Subcutaneous adipose tissue (tissue), 4 donors: ENCODE data around the gene BLTP3A. TPM values are rescaled to one million over a fixed set of nuclear protein-coding genes. Genes with fewer than 3 reads are reported as not detected.

Experiments
- CTCF ChIP-seq: fragments of 450-650 bp; IDR thresholded peaks from one replicate; pipeline ENCODE4 v1.5.1; 2016; ENCODE audit warnings: low read depth, mild to moderate bottlenecking, control low read depth, antibody characterized with exemption, moderate library complexity
- small RNA-seq: library from RNA; depleted of rRNA; stranded (forward); fragments of <200 nt; gene quantifications from one replicate; pipeline ENCODE3, GENCODE V24; 2016
- total RNA-seq, 4 donors: library from RNA; depleted of rRNA; stranded (reverse); fragments of >200 nt; gene quantifications; one replicate each; pipeline ENCODE4 v1.1.0, GENCODE V29; 2016

The BLTP3A gene
- total RNA-seq, 4 donors from 2014 or later: 12.1 to 21.7 (median 17.5) TPM

- TF ChIP-seq CTCF: no peak
These were observed 45.6 kb downstream of the BLTP3A start for GRCh38 chr6:34837528-34837927.

- no peak for TF ChIP-seq CTCF
These were observed 47.9 kb downstream of the BLTP3A start for GRCh38 chr6:34839666-34840352.

Small RNA genes lying within 50 kb of the gene (small RNA-seq; reads per million reads assigned to genes)
- gene RF00019: 0.49 reads per million

Other genes with a start within 250 kb of the BLTP3A start
- gene SPDEF, start 235.8 kb upstream of the BLTP3A start, total RNA-seq: under 1 TPM in 1 of 4 donors, not detected in 3; 0.22 TPM
- gene ILRUN, start 95.3 kb upstream of the BLTP3A start, total RNA-seq: 100 to 1,000 TPM in 1 of 4 donors, 10 to 100 TPM in 3; 78.6 to 135 (median 88.9) TPM
- gene SNRPC, start 34.6 kb upstream of the BLTP3A start, total RNA-seq: 10 to 100 TPM; 40.3 to 60.3 (median 42.9) TPM
- gene TAF11, start 96.0 kb downstream of the BLTP3A start, total RNA-seq: 10 to 100 TPM; 12.2 to 18.5 (median 18.2) TPM
- 10 to 100 TPM; 11.6 to 31.3 (median 19.2) TPM for gene ANKS1A, start 97.2 kb downstream of the BLTP3A start, total RNA-seq